Upper lobe of right lung (tissue), 1 donor: ENCODE measurements around the gene PITPNB. TPM values are rescaled to one million over a fixed set of nuclear protein-coding genes. Genes with fewer than 3 reads are reported as not detected.

Source experiments
- ATAC-seq: fragments of 200-7000 bp; cut with Tn5 transposase; one replicate; pipeline ENCODE4 v1.9.1; 2020; ENCODE audit warnings: mild to moderate bottlenecking, moderate library complexity
- DNase-seq: peaks from one replicate; pipeline ENCODE4 v3.0.0-alpha.2; 2020
- H3K27ac ChIP-seq: fragments of 200-600 bp; one replicate; pipeline ENCODE4 v1.8.0; 2022
- H3K27me3 ChIP-seq: fragments of 200-600 bp; one replicate; pipeline ENCODE4 v1.8.0; 2022; ENCODE audit warnings: mild to moderate bottlenecking
- H3K36me3 ChIP-seq: fragments of 200-600 bp; one replicate; pipeline ENCODE4 v1.8.0; 2022
- H3K4me1 ChIP-seq: fragments of 200-600 bp; one replicate; pipeline ENCODE4 v1.8.0; 2022
- H3K4me3 ChIP-seq: fragments of 200-600 bp; one replicate; pipeline ENCODE4 v1.8.0; 2022; ENCODE audit warnings: mild to moderate bottlenecking
- H3K9me3 ChIP-seq: fragments of 200-600 bp; one replicate; pipeline ENCODE4 v1.8.0; 2022
- CTCF ChIP-seq: fragments of 200-600 bp; IDR thresholded peaks from one replicate; pipeline ENCODE4 v1.8.0; 2022; ENCODE audit warnings: antibody characterized with exemption
- intact Hi-C: fragments of 100-400 bp; cut with DNase I; formaldehyde crosslinking; loops from one replicate; pipeline ENCODE4 v1.11.0; 2022
- total RNA-seq: library from RNA; stranded (reverse); fragmentation: NEBNext Ultra II Directional; extraction: Animal tissue kit (Norgen Biotek cat#: 25700); gene quantifications from one replicate; pipeline ENCODE4 v1.2.1, GENCODE V29; 2021
- donor health status: DM: no; HTN: yes; CAD: no; lungs with severe emphysema.

The PITPNB gene
- total RNA-seq, 1 donor from 2014 or later: 73.8 TPM

DNA sequence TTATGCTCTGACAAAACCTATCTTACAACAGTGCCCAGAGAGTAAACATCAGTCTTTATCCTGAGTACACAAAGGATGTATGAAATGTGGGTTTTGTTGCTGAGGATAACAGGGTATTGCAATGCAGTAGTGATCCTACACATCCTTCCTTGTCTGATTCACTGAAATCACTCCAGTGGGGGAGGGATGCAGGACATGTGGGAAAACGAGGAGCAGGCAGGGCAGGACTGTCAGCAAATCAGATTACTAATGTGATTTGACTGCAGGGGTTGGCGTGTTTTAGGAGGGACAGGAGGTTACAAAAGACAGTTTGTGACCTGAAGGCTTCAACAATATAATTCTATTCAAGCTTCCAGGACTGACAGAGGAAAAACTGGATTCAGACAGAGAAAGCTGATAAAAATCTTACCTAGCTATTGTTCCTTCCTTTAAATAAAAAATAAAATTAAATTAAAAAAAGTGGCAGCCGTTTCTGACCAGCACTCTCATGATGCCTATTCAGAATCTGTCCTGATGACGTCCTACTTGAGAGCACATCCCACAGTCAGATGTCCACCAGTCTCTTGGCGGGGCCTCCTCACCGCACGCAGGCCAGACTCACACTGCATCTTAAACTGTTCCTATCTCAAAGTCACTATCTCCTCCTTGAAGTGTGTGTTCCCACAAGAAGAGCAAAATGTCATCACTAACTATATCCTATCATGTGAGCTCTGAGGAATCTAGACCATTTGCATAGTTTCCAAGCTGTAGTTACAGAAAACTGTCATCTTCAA, 66.9 kb downstream of the PITPNB start:
- TF ChIP-seq CTCF: no peak
- no peaks in the 10 kb centered on the region for H3K27me3 ChIP-seq
- ATAC-seq (no peak), DNase-seq (no peak)
- H3K27ac ChIP-seq: no peak overlapping the region
- H3K4me1 ChIP-seq: peaks cover 12% of the 10 kb centered on the region
- intact Hi-C loops: no loop called here
- peaks cover 67% of the 10 kb centered on the region for H3K36me3 ChIP-seq
- H3K9me3 ChIP-seq: no peaks in the 10 kb centered on the region
- no peak overlapping the region for H3K4me3 ChIP-seq

GRCh38 chr22:27850000-27850521, 69.0 kb downstream of the PITPNB start:
- Histone ChIP-seq H3K36me3 (peaks cover 46% of the 10 kb centered on the region), H3K27ac (peak overlapping the region; percentile 12), H3K9me3 (no peaks in the 10 kb centered on the region), H3K4me1 (peaks cover 12% of the 10 kb centered on the region), H3K27me3 (no peaks in the 10 kb centered on the region), H3K4me3 (no peak overlapping the region)
- peak; percentile 57 for ATAC-seq
- no peak for TF ChIP-seq CTCF
- intact Hi-C loops: no loop called here
- DNase-seq: no peak

GRCh38 chr22:27848005-27848404, 71.1 kb downstream of the PITPNB start:
- H3K4me1 ChIP-seq: peaks cover 12% of the 10 kb centered on the region
- no peak overlapping the region for H3K4me3 ChIP-seq
- ATAC-seq (no peak), DNase-seq (no peak)
- peaks cover 26% of the 10 kb centered on the region for H3K36me3 ChIP-seq
- H3K9me3 ChIP-seq: no peaks in the 10 kb centered on the region
- intact Hi-C loops: no loop called here
- H3K27me3 ChIP-seq: no peaks in the 10 kb centered on the region
- TF ChIP-seq CTCF: no peak
- no peak overlapping the region for H3K27ac ChIP-seq

- peaks cover 12% of the 10 kb centered on the region for H3K4me1 ChIP-seq
- peaks cover 15% of the 10 kb centered on the region for H3K36me3 ChIP-seq
- no peak for DNase-seq
- no peak for ATAC-seq
- H3K27me3 ChIP-seq: no peaks in the 10 kb centered on the region
- H3K27ac ChIP-seq: no peak overlapping the region
- intact Hi-C loops: no loop called here
- H3K9me3 ChIP-seq: no peaks in the 10 kb centered on the region
- no peak overlapping the region for H3K4me3 ChIP-seq
- TF ChIP-seq CTCF: no peak
These were observed 72.1 kb downstream of the PITPNB start for GRCh38 chr22:27846910-27847309.

DNA sequence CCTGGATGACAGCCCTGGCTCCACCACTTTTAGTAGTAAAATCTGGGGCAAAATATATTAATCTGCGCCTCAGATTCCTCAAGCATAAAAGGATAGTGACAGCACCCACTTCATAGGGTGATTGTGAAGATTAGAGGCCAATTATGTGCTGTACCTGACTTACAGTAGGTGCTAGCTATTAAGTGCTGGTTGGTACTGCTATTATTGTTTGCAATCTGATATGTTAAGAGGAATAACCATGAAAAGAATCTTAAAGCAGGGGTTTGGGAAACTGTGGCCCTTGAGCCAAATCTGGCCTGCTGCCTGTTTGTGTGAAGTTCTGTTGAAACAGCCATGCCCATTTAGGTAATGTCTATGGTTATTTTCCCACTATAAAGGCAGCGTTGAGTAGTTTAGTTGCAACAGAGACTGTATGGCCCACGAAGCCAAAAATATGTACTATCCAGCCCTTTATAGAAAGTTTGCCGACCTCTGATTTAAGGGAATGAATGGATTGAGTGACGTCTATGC, 72.8 kb downstream of the PITPNB start:
- no peak overlapping the region for H3K27ac ChIP-seq
- peaks cover 9% of the 10 kb centered on the region for H3K36me3 ChIP-seq
- no peaks in the 10 kb centered on the region for H3K9me3 ChIP-seq
- H3K4me1 ChIP-seq: peaks cover 12% of the 10 kb centered on the region
- H3K27me3 ChIP-seq: no peaks in the 10 kb centered on the region
- DNase-seq (peak; percentile 72), ATAC-seq (peak; percentile 31)
- TF ChIP-seq CTCF: no peak
- no peak overlapping the region for H3K4me3 ChIP-seq
- intact Hi-C loops: no loop called here
